BJ (cell line): ENCODE measurements around the gene CDC5L. TPM values are rescaled to one million over a fixed set of nuclear protein-coding genes. Genes with fewer than 3 reads are reported as not detected.
A peak's percentile ranks its signal among the peaks of the same experiment; 100 is the strongest.

ENCODE experiments used
- CTCF ChIA-PET: fragments of 350-600 bp; formaldehyde crosslinking; extraction: SDS; loops from one replicate; lab custom pipeline; 2021; ENCODE audit warnings: antibody characterized with exemption, inconsistent platforms; lab: Yijun Ruan, JAX
- POLR2A ChIA-PET: fragments of 300-600 bp; sonication (Branson Sonifier 250); formaldehyde crosslinking; extraction: SDS; loops from one replicate; lab custom pipeline; 2021; ENCODE audit warnings: antibody characterized with exemption; lab: Charles Lee
- DNase-seq: peaks from one replicate; pipeline ENCODE4 v3.0.0-alpha.2; 2011; ENCODE audit warnings: low read depth
- H3K27me3 ChIP-seq: 2 replicates; pipeline ENCODE4 v1.6.0; 2011; ENCODE audit warnings: low read length; ENCODE audit not compliant: control insufficient read depth, insufficient read depth
- H3K36me3 ChIP-seq: 2 replicates; pipeline ENCODE4 v1.5.1; 2011; ENCODE audit warnings: low read length; ENCODE audit not compliant: control insufficient read depth, insufficient read depth
- H3K4me3 ChIP-seq: 2 replicates; pipeline ENCODE4 v1.5.1; 2011; ENCODE audit warnings: low read depth, mild to moderate bottlenecking, control low read depth, low read length
- CTCF ChIP-seq: IDR thresholded peaks from 2 replicates; pipeline ENCODE4 v1.5.1; 2011; ENCODE audit warnings: low read depth, mild to moderate bottlenecking, control low read depth, inconsistent platforms, low read length, moderate library complexity; ENCODE audit not compliant: insufficient read depth
- polyA plus RNA-seq: library from polyadenylated mRNA; depleted of rRNA; stranded (reverse); fragments of >200 nt; gene quantifications from 2 replicates; pipeline ENCODE4 v1.2.3, GENCODE V29; 2011

CDC5L gene
- polyA plus RNA-seq, 1 experiment, result 7.6 TPM

- CTCF ChIA-PET, result interaction anchor here (0.8 to 1.3 kb wide), 4 partner anchors 10 to 49 kb away, joined by 3 to 5 read pairs (median 3); no protein-coding TSS in a partner anchor
- POLR2A ChIA-PET, result interaction anchor here (1.1 kb wide), 1 partner anchor 1153 kb away, joined by 3 read pairs; no protein-coding TSS in a partner anchor
- H3K4me3 ChIP-seq, result no peak overlapping the region
- peaks cover 1% of the 10 kb centered on the region for H3K36me3 ChIP-seq
- no peak for DNase-seq
- H3K27me3 ChIP-seq, result no peaks in the 10 kb centered on the region
- TF ChIP-seq CTCF, result no peak
Measured at GRCh38 chr6:44453146-44453545, 65.6 kb downstream of the CDC5L start.

- TF ChIP-seq CTCF, result no peak
- CTCF ChIA-PET, result interaction anchor here (0.6 to 5.4 kb wide), 6 partner anchors 7 to 914 kb away, joined by 3 to 81 read pairs (median 16); no protein-coding TSS in a partner anchor
- DNase-seq, result no peak
- no peaks in the 10 kb centered on the region for H3K27me3 ChIP-seq
- POLR2A ChIA-PET, result no interaction called here
- peaks cover 1% of the 10 kb centered on the region for H3K36me3 ChIP-seq
- H3K4me3 ChIP-seq, result no peak overlapping the region
Measured at GRCh38 chr6:44454198-44454597, 66.7 kb downstream of the CDC5L start.

- Histone ChIP-seq H3K4me3 (no peak overlapping the region), H3K36me3 (peaks cover 1% of the 10 kb centered on the region), H3K27me3 (no peaks in the 10 kb centered on the region)
- CTCF ChIA-PET, result interaction anchor here (0.6 to 5.4 kb wide), 14 partner anchors 9 to 1494 kb away, joined by 3 to 81 read pairs (median 6); no protein-coding TSS in a partner anchor
- POLR2A ChIA-PET, result no interaction called here
- peak; percentile 87 for TF ChIP-seq CTCF
- DNase-seq, result no peak
Measured at GRCh38 chr6:44456070-44456965, 68.8 kb downstream of the CDC5L start.

GRCh38 chr6:44456966-44457292, 69.4 kb downstream of the CDC5L start:
- no peak for TF ChIP-seq CTCF
- no peak for DNase-seq
- ChIA-PET POLR2A (no interaction called here), CTCF (interaction anchor here (0.6 to 5.4 kb wide), 10 partner anchors 9 to 189 kb away, joined by 3 to 81 read pairs (median 10); no protein-coding TSS in a partner anchor)
- Histone ChIP-seq H3K36me3 (peaks cover under 1% of the 10 kb centered on the region), H3K27me3 (no peaks in the 10 kb centered on the region), H3K4me3 (no peak overlapping the region)

GRCh38 chr6:44457596-44457995, 70.1 kb downstream of the CDC5L start:
- ChIA-PET CTCF (interaction anchor here (1.0 to 5.4 kb wide), 7 partner anchors 13 to 190 kb away, joined by 3 to 81 read pairs (median 15); no protein-coding TSS in a partner anchor), POLR2A (no interaction called here)
- no peak for DNase-seq
- no peaks in the 10 kb centered on the region for H3K27me3 ChIP-seq
- no peaks in the 10 kb centered on the region for H3K36me3 ChIP-seq
- no peak overlapping the region for H3K4me3 ChIP-seq
- TF ChIP-seq CTCF, result no peak
